ENCODE data around the gene EMP2. TPM values are rescaled to one million over a fixed set of nuclear protein-coding genes. Genes with fewer than 3 reads are reported as not detected.

Gene EMP2
- polyA plus RNA-seq, 3 donors, result not detected

DNA sequence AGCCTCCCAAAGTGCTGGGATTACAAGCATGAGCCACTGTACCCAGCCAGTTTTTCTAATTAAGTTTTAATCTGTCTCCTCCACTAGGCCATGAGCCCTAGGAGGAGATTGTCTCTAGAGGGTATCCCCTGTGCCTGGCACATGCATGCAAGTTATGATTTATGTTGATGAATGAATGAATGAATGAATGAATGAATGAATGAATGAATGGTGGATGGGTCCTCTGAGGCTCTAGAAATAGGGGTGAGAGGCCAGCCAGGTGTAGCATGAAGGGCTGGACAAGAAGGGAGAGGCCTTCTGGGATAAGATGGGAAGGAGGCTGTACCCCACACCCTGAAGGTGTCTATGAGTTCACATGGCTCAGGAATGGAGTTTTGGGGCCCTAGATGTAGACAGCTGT lies 48.8 kb downstream of the EMP2 start:
- H3K27me3 ChIP-seq (ENCODE audit: control insufficient read depth in 2 of 2, insufficient read depth in 2 of 2, low read length in 2 of 2), result no peaks in the 10 kb centered on the region
- H3K36me3 ChIP-seq (replicated peaks in 1 of 2; ENCODE audit: control insufficient read depth in 1 of 2, insufficient read depth in 2 of 2, low read length in 2 of 2), result no peaks in the 10 kb centered on the region
- no peaks in the 10 kb centered on the region for H3K9me3 ChIP-seq (replicated peaks in 1 of 2; ENCODE audit: control insufficient read depth in 1 of 2, insufficient read depth in 1 of 2, low read length in 2 of 2)
- no peak overlapping the region for H3K27ac ChIP-seq (ENCODE audit: low read depth in 1 of 2, low read length in 2 of 2)
- no peak overlapping the region for H3K27ac Mint-ChIP-seq
- H4K20me1 ChIP-seq (ENCODE audit: insufficient read depth, low read length), result no peaks in the 10 kb centered on the region
- no peaks in the 10 kb centered on the region for H3K36me3 Mint-ChIP-seq
- DNase-seq, result no peak
- no peaks in the 10 kb centered on the region for H3K9me3 Mint-ChIP-seq
- TF ChIP-seq CTCF (IDR thresholded peaks at IDR 0.05), result no peak
- H3K4me1 Mint-ChIP-seq, result no peaks in the 10 kb centered on the region
- H3K4me1 ChIP-seq (ENCODE audit: control insufficient read depth in 1 of 2, insufficient read depth in 2 of 2, low read length in 2 of 2), result no peaks in the 10 kb centered on the region
- H3K27me3 Mint-ChIP-seq (ENCODE audit: low read depth in 3 of 3), result peaks cover 0 to 2% (median 2%) of the 10 kb centered on the region in 3 donors
- H3K4me3 Mint-ChIP-seq, result no peak overlapping the region
- intact Hi-C loops (cut with micrococcal nuclease), result no loop called here
- H3K4me2 ChIP-seq (replicated peaks; ENCODE audit: extremely low read depth, low read length, poor library complexity, severe bottlenecking), result no peak overlapping the region
- no peak overlapping the region for H3K4me3 ChIP-seq (replicated peaks in 1 of 3; ENCODE audit: low read depth in 2 of 3, low read length in 3 of 3)
- no peak overlapping the region for H3K9ac ChIP-seq (ENCODE audit: insufficient read depth, low read length, poor library complexity, severe bottlenecking)
- H2AFZ ChIP-seq (ENCODE audit: insufficient read depth, low read depth, low read length, poor library complexity, severe bottlenecking), result no peak overlapping the region
- no peaks in the 10 kb centered on the region for H3K79me2 ChIP-seq (ENCODE audit: insufficient read depth, low read length)

- H3K27ac Mint-ChIP-seq, result no peak overlapping the region
- H3K79me2 ChIP-seq (ENCODE audit: insufficient read depth, low read length), result no peaks in the 10 kb centered on the region
- no peaks in the 10 kb centered on the region for H4K20me1 ChIP-seq (ENCODE audit: insufficient read depth, low read length)
- no peak overlapping the region for H3K4me3 Mint-ChIP-seq
- H3K4me1 Mint-ChIP-seq, result no peaks in the 10 kb centered on the region
- WGBS (ENCODE audit: insufficient coverage), result 89% methylated on average over 12 of the region's 14 CpGs
- H3K9ac ChIP-seq (ENCODE audit: insufficient read depth, low read length, poor library complexity, severe bottlenecking), result no peak overlapping the region
- no peaks in the 10 kb centered on the region for H3K4me1 ChIP-seq (ENCODE audit: control insufficient read depth in 1 of 2, insufficient read depth in 2 of 2, low read length in 2 of 2)
- H3K36me3 ChIP-seq (replicated peaks in 1 of 2; ENCODE audit: control insufficient read depth in 1 of 2, insufficient read depth in 2 of 2, low read length in 2 of 2), result no peaks in the 10 kb centered on the region
- peaks cover 0 to 2% (median 2%) of the 10 kb centered on the region in 3 donors for H3K27me3 Mint-ChIP-seq (ENCODE audit: low read depth in 3 of 3)
- H2AFZ ChIP-seq (ENCODE audit: insufficient read depth, low read depth, low read length, poor library complexity, severe bottlenecking), result no peak overlapping the region
- H3K4me3 ChIP-seq (replicated peaks in 1 of 3; ENCODE audit: low read depth in 2 of 3, low read length in 3 of 3), result no peak overlapping the region
- no peaks in the 10 kb centered on the region for H3K27me3 ChIP-seq (ENCODE audit: control insufficient read depth in 2 of 2, insufficient read depth in 2 of 2, low read length in 2 of 2)
- DNase-seq, result no peak
- no peaks in the 10 kb centered on the region for H3K36me3 Mint-ChIP-seq
- peaks cover 0 to 3% (median 0%) of the 10 kb centered on the region in 7 donors for H3K9me3 Mint-ChIP-seq
- no peak for TF ChIP-seq CTCF (IDR thresholded peaks at IDR 0.05)
- H3K4me2 ChIP-seq (replicated peaks; ENCODE audit: extremely low read depth, low read length, poor library complexity, severe bottlenecking), result no peak overlapping the region
- H3K9me3 ChIP-seq (replicated peaks in 1 of 2; ENCODE audit: control insufficient read depth in 1 of 2, insufficient read depth in 1 of 2, low read length in 2 of 2), result no peaks in the 10 kb centered on the region
- intact Hi-C loops (cut with micrococcal nuclease), result no loop called here
- no peak overlapping the region for H3K27ac ChIP-seq (ENCODE audit: low read depth in 1 of 2, low read length in 2 of 2)
Observed at GRCh38 chr16:10530685-10531084, 49.7 kb downstream of the EMP2 start.
